Stimulated activated CD4-positive, alpha-beta T cell treated with anti-CD3 and anti-CD28 coated beads, TNF-alpha, amount 100 ng/mL, for 4 hours (primary cell): ENCODE measurements around the gene CISH.

Experiments used
- DNase-seq, 3 experiments: peaks; one replicate each; pipeline ENCODE4 v3.0.0-alpha.2; 2020; ENCODE audit warnings: low read depth in 3 of 3

CISH gene

DNA sequence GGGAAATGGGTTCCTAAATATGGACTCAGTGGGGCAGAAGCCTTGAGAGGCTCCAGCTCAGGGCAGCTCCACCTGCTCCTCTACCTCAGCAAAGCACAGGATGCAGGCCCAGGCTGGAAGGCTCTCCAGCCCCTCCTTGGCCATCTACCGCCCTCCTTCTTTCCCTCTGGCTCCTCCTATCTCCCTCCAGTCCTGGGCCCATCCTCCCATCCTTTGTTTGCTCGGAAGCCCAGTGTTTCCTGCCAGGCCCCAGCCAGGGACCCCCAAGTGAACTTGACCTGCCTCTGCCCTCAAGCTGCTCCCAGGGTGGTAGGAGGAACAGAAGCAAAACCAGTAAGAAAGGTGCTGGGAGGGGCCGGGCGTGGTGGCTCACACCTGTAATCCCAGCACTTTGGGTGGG is 25.4 kb upstream of the CISH start:
- DNase-seq: no peak

DNA sequence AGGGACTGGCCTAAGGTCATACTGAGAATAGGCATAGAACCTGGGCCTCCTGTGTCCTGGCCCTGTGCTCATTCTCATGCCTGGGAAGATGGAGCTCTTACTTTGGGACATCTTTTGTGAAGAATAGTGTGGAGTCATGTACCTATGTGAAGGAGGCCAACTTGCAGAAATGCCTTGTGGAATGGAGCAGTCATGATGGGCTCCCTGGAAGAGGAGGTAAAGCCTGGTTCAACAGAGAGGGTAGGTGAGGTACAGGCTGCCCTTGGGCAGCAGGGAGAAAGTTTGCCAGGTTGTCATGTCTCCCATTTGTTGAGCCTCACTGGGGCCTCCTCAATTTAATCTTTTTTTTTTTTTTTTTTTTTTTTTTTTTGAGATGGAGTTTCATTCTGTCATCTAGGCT is 23.5 kb upstream of the CISH start:
- DNase-seq: no peak

GRCh38 chr3:50633230-50633790 is 21.7 kb upstream of the CISH start:
- DNase-seq: no peak

- no peak for DNase-seq
Measured at GRCh38 chr3:50632450-50632849, 20.9 kb upstream of the CISH start.

DNA sequence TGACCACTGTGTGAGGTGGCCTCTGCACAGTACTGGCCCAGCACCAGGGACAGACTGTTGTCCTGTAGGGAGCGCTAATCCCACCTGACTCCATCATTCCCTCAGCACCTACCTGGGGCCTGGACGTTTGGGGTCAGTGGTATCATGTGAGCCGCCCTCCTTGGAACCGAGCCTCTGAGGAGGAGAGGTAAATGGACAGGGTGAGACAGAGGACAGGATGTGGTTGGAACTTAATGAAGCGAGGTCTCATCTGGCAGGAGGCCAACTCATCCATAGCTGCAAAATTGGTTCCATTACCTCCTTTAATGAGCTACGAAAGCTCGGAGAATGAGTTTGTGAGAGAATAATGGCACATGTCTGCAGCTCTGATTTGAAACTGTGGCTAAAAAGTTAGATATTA is 19.3 kb upstream of the CISH start:
- no peak for DNase-seq

- no peak for DNase-seq
Measured at GRCh38 chr3:50630394-50630793, 18.8 kb upstream of the CISH start.

- DNase-seq: no peak
Measured at GRCh38 chr3:50628601-50629000, 17.0 kb upstream of the CISH start.

DNA sequence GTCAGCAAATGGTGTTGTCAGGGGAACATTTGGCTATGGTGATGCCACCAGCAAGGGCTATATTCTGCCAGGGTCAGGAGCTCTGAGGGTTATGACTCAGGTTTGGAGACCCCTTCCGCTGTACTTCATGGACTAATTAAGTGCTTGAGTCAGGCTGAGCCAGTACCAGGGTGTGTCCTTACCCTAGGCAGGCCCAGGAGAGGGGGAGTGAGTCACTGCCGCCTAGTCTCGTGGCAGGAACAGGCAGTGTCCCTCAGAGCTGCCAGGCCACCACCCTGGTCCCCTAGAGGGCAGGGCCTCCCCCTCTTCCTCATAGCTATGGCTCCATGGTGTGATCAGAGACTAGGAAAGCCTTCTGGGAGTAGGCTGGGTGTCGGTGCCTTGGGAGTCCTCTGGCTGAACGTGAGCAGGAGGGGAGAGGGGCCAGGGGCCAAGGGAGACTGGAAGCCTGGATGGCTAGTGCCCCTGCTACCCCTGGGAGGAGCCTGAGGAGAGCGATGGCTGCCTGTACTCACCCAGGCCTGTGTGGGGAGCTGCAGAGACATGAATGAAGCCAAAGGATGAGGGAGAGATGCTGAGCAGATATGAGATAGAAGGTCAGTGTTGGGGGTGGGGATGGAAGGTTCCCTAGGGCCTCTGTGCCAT is 16.0 kb upstream of the CISH start:
- no peak for DNase-seq

GRCh38 chr3:50626401-50626800 is 14.8 kb upstream of the CISH start:
- DNase-seq: no peak

GRCh38 chr3:50625231-50626182 is 13.9 kb upstream of the CISH start:
- DNase-seq: no peak

GRCh38 chr3:50624634-50625033 is 13.1 kb upstream of the CISH start:
- no peak for DNase-seq

GRCh38 chr3:50623840-50624474 is 12.4 kb upstream of the CISH start:
- no peak for DNase-seq

GRCh38 chr3:50622881-50623280 is 11.3 kb upstream of the CISH start:
- no peak for DNase-seq

DNA sequence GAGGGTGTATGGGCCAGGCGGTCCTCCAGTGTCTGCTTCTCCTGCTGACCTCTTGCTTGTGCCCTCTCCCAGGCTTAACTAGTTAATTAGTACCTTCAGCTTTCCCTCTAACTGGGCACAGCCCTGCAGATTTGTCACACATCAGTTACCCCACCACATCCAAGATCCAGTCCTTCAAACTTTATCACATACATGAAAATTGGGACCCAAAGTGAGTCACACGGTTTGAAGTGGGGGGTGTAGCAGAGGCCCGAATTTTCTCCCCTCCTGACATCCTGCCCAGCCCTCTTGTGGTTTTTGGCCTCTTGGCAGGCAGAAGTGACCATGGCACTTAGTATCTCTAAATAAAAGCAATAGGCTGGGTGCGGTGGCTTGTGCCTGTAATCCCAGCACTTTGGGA is 9.2 kb upstream of the CISH start:
- no peak for DNase-seq

- no peak for DNase-seq
Measured at GRCh38 chr3:50620420-50620819, 8.8 kb upstream of the CISH start.

DNA sequence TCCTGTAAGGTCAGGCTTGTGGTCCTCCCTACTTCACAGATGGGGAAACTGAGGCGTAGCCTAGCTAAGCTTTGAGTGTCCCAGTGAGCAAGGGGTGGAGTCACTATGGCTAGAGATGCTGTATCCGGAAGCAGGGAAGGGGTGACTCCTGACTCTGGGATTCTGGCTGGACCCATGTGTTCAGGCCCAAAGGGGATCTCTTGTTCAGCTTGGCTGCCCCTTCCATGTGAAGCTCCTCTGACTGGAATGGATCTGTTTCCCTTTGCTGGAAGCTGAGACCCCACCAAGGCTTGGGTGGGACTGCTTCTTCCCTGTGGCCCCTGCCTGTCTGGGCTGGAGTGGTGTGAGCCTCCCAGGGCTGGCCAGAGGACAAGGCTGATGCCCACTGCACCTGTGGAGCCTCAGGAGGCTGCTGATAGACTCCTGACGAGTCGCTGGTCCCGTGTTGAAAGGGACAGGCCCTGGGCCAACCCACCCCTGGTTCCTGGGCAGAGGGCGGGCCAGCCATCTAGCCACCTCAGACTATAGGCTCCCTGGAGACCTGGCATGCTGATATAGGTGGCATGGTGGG is 6.4 kb upstream of the CISH start:
- DNase-seq: no peak

DNA sequence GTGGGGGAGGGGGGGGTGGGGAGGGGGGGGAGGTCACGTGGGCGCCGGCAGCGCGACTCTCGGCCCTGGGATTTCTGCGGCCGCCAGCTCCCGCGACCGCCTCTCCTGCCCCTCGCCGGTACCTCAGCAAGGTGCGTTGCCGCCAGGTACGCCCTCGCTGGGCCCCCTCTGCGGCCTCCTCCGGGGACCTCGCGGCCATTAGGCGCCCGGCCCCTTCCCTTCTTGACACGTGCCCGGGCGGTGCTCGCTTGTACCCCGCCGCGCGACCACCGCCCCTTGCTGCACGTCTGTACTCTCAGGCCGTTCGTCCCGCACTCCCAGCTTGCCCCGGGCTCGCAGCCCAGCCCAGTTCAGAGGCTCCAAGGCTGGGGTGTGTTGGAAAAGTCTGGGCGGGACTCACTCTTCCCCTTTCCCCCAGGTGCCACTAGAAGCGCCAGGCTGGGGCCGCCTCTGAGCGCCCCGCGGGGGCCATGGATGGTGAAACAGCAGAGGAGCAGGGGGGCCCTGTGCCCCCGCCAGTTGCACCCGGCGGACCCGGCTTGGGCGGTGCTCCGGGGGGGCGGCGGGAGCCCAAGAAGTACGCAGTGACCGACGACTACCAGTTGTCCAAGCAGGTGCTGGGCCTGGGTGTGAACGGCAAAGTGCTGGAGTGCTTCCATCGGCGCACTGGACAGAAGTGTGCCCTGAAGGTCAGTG is 5.7 kb upstream of the CISH start, which contains the start of gene MAPKAPK3:
Gene MAPKAPK3 (plus strand): TSS at position 56 of the 696 bp plus-strand sequence. CDS start 415 bp downstream, at position 471.
- no peak for DNase-seq

DNA sequence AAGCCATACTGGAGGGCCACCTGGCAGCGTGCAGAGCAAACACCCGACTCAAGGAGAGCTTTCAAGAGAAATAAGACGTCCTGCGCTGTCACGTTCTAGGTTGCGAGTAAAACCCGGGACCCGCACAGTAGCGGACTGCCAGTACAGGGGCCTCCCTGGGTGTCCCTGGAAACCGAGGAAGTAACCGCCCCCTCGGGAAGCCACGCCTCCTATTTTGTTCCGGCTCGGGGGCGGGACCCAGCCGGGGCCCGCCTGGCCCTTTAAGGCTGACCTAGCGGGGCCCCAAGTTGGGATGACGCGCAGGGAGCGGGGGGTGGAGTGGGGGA is 5.2 kb upstream of the CISH start:
- peak; percentile 92 to 93 (median 93) for DNase-seq

DNA sequence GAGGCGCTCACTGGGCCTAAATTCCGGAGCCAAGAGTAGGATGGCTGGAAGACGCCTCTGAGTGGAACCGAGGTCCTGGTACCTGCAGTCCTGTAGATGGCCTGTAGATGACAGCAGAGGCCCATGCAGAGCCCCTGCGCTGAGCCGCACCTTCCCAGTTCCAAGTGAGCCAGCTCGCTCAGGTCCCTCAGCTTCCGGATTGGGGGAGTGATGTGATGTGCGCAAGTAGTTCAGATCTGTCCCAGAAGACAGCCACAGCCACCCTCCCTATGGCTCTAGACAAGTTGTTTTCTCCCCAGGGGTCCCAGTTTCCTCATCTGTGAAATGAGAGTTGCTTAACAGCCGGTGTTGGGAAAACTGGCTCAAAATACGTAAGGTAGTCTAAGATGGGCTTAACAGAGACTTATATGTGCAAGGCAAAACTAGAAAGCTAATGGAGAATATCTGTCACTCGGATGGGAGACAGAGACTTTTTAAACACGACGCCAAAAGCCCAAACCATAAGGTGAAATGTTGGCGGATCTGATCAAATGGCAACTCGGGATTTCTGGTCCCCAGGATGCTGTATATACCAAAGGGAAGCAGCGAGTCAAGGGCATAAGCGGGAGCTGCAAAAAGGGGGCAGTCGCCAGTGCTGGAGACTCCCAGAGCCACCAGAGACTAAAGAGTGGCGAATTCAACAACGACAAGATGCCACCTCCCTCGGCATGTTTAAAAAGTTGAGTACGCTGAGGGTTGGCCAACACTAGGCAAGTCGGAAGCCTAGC is 4.6 kb upstream of the CISH start:
- DNase-seq: peak in 2 of 3 experiments; percentile 72 to 73

GRCh38 chr3:50615190-50615589 is 3.6 kb upstream of the CISH start:
- DNase-seq: no peak
